GM12873 (cell line): ENCODE results near the gene NFATC4.

Source experiments
- CTCF ChIP-seq: IDR thresholded peaks from 2 replicates; pipeline ENCODE4 v1.5.1; 2012; ENCODE audit warnings: low read depth, mild to moderate bottlenecking, moderate library complexity, low read length, control low read depth; ENCODE audit not compliant: insufficient read depth; ENCODE audit errors: missing control alignments

Gene NFATC4

GRCh38 chr14:24355009-24355408 lies 13.0 kb upstream of the NFATC4 start:
- no peak for TF ChIP-seq CTCF

- no peak for TF ChIP-seq CTCF
These were observed 11.8 kb upstream of the NFATC4 start for GRCh38 chr14:24356208-24356607.

- TF ChIP-seq CTCF, result no peak
These were observed 7.7 kb upstream of the NFATC4 start for GRCh38 chr14:24360281-24360680.

GRCh38 chr14:24361326-24361725 lies 6.7 kb upstream of the NFATC4 start:
- TF ChIP-seq CTCF, result no peak

GRCh38 chr14:24362241-24362960 lies 5.6 kb upstream of the NFATC4 start:
- TF ChIP-seq CTCF, result no peak

- no peak for TF ChIP-seq CTCF
These were observed 4.6 kb upstream of the NFATC4 start for GRCh38 chr14:24363401-24363800.

GRCh38 chr14:24364841-24365240 lies 3.1 kb upstream of the NFATC4 start:
- TF ChIP-seq CTCF, result no peak
